GM21390 (cell line): ENCODE data around the gene CES3.

Experiments used
- ATAC-seq: cut with Tn5 transposase; IDR thresholded peaks from one replicate; pipeline ENCODE4 v1.9.1; 2021; ENCODE audit not compliant: unreplicated experiment

The CES3 gene

DNA sequence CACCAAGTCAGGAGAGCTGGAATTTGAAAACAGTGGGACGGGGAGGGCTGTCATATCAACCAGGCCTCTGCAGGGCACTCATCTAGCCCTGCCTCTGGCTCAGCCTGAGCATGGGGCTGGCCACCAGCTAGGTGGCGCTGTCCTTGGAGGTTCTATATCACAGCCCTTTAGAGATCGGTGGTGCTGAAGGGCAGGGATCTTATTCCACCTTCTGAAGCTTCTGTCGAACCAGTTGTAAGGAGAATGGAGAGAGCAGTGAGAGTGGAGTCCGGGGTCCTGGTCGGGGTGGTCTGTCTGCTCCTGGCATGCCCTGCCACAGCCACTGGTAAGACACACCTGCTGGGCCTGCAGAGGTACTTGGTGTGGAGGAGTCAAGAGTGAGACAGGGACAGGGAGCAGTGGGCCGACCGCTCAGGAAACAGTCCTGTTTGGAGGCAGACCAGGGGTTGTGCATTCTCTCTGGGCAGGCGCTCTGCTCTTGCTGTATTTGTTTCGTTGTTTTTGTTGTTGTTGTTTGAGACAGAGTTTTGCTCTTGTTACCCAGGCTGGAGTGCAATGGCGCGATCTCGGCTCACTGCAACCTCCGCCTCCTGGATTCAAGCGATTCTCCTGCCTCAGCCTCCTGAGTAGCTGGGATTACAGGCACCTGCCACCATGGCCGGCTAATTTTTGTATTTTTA, at the start of gene CES3:
CES3 (plus strand) TSS at position 202 of the 680 bp plus-strand sequence; CDS start at position 244, 42 bp downstream.
- ATAC-seq: peak; percentile 63

DNA sequence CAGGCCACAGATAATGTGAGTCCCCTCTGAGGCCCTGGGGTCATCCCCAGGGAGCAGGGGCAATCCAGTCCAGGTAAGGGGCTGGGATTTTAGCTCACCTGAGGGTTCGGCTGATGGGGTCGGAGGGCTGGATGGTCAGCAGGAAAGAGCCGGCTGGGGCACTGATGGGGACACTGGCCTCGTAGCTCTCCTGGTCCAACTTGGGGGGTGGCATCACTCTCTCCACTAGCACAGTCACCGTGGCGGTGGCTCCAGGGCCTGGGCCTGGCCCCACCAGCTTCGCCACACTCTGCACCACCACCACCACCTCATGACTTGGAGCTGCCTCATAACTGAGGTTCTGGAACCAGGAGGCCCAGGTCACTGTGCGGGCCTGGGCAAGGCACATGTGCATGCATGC, 49.3 kb upstream of the CES3 start:
- ATAC-seq: no peak

DNA sequence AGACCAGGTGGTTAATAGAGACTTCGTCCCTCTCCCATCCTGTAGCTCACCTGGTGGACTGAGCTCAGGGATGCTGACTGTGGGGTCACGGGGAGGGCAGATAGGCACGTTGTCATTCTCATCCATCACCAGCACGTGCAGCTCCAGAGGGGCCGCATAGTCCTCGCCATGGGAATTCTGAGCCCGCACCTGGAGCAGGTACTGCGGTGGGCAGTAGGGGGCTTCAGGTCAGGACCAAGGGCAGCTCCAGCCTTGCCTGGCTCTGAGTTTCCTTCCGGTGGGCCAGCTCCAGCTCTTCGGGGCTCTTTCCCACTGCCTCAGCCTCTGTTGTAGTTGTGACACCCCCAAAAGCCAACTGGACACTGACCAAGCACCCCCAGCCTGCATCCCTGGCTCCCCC, 48.0 kb upstream of the CES3 start:
- no peak for ATAC-seq

DNA sequence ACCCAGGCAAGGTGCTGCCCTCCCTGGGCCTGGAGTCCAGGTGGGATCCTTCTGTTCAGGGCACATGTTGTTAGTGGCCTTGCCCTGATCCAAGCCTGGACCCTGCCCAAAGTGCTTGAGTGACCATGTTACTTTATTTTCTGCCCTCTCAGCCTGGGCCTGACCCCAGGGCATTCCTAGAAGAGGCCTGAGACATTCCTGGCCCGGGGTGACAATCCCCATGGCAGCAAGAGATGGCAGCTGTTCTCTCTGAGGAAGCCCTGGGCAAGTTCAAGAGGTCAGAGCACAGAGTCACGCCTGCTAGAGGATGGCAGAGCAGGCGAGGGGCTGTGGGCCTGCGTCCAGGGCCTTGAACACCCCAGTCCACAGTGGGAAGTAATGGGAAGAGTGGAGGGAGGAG, 47.4 kb upstream of the CES3 start:
- ATAC-seq: no peak

DNA sequence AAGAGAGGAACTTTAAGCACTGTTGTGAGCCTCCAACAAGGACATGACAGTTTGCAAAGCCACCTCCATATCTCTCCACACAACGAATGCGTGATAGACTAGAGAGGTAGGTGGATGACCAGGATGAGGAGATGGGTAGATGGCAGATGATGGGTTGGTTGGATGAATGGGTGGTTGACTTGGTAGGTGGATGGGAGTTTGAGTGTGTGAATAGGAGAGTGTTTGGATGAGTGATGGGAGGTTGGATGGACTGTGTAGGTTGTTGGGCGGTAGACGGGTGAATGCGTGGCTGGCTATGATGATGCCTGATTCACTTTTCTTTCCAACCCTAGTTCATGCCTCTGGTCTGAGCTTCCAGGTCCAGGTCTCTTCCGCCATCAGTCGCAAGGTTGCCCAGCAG, 46.5 kb upstream of the CES3 start:
- ATAC-seq: no peak

DNA sequence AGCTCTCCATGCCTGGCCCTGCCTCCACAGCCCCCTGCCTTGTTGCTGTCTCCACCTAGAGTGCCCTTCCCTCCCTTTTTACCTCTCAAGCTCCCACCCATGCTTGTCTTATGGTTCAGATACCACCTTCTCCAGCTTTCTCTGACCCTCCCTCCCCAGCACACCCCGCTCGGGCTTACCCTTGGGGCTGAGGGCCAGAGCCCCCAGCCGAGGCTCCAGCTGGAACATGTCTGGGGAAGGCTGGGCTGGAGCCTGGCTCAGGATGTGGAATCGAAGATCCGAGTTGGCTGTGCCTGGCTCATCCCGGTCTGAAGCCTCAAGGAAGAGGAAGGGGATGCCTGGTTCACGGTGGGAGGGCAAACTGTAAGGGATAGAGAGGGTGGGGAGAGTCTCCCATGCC, 46.0 kb upstream of the CES3 start:
- no peak for ATAC-seq

- no peak for ATAC-seq
These were observed 44.5 kb upstream of the CES3 start for GRCh38 chr16:66916518-66916917.

DNA sequence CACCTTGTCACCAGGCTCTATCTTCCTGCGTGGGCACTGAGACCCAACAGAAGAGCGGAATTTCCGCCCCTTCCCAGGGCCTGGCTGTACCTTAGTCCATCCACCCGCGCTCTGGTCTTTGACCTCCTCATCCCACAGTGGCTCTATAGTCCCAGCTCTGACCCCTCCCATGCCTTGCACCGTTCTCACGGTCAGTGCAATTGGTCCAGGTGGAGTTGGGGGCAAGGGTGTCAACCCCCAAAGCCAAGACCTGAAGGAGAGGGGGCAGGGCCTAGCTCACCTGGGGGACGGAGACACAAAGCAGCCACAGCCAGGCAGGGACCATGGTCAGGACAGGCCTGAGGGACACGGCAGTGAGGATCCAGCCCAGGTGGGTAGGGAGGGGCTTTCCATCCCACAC, 43.3 kb upstream of the CES3 start:
- no peak for ATAC-seq

- no peak for ATAC-seq
These were observed 42.7 kb upstream of the CES3 start for GRCh38 chr16:66918355-66918754.

DNA sequence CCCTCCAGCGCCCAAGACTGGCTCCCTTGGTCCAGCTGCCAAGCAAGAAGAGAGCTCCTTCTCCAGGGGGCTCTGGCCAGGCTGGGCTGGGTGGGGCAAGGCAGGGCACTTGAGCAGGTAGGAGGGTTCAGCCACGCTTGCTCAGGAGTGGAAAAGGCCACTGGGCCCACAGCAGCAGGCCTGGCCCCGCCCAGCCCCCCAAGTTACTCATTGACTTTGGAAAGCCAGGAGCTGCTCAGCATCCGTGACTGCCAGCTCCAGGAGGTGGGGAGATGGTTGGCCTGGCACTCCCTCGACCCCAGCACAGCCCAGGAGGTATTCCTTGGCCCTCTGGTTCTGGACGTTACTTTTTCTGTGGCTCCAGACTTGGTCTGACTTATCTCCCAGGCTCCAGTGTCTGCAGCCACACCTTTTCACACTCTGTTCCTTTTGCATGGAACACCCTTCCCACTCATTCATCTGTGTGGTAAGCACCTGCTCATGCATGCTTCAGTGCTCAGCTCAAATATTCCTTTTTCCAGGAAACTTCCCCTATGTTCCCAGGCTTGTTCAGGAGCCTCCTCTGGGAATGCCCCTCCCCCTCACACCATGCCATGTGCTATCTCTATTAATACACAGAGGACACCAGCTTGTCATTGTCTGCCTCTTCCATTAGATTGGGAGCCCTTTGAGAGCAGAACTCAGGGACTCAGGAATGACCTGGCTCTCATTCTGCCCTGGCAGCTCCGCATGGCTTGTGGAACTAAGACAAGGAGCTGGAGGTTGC, 42.1 kb upstream of the CES3 start, which contains the start of gene CDH16:
CDH16 (minus strand) TSS at position 83 of the 766 bp plus-strand sequence. CDS start 820 bp downstream, outside the sequence.
- no peak for ATAC-seq

- no peak for ATAC-seq
These were observed 41.3 kb upstream of the CES3 start for GRCh38 chr16:66919569-66920298.

GRCh38 chr16:66920299-66920590, 40.8 kb upstream of the CES3 start:
- ATAC-seq: no peak

DNA sequence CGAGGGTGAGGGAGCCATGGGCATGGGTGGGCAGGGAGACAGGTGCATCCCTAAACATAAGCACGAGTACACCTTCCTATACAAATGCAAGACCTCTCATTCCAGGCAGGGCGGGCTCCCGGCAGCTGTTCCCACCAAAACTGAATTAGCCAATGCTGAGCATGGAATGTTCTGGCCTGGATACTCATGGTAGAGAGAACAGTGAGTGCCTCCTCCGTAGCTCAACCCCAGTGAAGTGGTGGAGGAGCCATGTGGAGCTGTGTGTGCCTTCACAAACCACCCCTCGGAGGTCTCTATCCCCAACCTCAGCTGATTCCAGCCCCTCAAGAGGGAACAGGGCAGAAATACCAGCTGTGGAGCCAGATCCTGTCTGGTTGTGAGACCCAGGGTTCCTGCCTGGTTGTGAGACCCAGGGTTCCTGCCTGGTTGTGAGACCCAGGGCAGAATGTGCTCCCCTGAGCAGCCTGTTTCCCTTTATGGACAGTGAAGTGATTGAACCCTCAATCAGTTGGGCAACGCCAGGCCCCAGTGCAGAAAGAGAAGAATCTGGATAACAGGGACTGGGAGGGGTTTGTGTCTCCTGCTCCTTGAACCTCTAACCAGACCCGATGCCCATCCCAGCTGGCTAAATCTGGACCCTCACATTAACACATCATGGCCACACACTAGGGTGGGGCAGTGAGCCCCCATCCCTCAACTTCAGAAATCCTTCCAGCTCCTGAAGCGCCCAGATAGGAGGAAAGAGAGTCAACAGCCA, 40.0 kb upstream of the CES3 start:
- no peak for ATAC-seq

GRCh38 chr16:66921729-66922450, 39.2 kb upstream of the CES3 start:
- no peak for ATAC-seq

GRCh38 chr16:66923247-66923731, 37.8 kb upstream of the CES3 start:
- no peak for ATAC-seq

DNA sequence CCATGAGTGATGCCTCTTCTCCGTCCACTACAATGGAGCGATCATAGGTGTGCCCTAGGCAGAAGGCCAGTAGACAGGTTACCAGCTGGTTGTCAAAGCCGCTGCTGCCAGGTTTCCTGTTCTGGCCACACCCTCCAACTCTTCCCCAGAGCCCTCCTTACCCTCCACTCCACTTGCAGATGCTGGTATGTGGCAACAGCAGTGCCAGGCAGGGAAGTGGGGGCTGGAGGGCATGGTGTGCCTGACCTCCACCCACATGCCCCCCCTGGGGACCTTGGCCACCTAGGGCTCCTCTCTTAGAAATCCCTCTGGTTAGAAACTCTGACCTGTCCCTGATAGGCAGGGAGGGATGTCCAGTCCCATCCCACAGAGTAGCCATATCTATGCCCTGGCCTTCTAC, 37.2 kb upstream of the CES3 start:
- ATAC-seq: no peak

GRCh38 chr16:66924527-66925321, 36.3 kb upstream of the CES3 start:
- no peak for ATAC-seq

DNA sequence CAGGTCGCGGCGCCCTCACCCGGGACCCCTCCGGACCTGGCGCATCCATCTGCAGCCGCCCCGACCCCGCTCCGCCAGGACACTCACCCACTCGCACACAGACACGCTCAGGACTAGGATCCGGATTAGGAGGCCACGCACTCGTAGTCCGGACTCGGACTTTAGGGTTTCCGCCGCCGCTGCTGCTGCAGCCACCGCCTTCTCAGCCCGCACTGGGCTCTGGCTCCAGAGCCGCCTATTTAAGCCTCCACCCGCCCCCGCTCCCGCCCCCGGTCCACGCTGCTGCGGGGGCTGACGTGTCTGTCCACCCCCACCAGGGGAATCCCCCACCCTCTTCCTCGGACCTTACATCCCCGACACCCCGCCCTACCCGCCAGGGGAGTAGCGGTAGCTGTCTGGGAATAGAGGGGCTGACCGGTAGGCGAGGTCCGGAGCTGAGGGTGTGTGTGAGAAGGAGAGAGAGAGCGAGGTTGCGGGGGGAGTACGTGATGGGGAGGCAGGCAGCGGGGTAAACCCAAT, 35.7 kb upstream of the CES3 start, which contains the start of gene RRAD:
RRAD (minus strand) TSS at position 214 of the 519 bp plus-strand sequence. CDS start 356 bp downstream, outside the sequence.
- no peak for ATAC-seq
